NCI-H1092 (cell line): Measurements from ENCODE around the gene TMEM107.
A peak's percentile ranks its signal among the peaks of the same experiment; 100 is the strongest.
"Not testable (repeated sequence)": the region's sequence is repeated elsewhere in the genome, so short reads cannot be mapped to it uniquely, and the experiment has no call there.

Experiments used
- DNase-seq: peaks from one replicate; lab custom pipeline; 2025; lab: John Stamatoyannopoulos, UW

Gene TMEM107

GRCh38 chr17:8176197-8176940 is at the start of gene TMEM107:
Gene TMEM107 (minus strand): TSS chr17:8176380. CDS start chr17:8176286, 94 bp downstream.
- DNase-seq: peak; percentile 71

GRCh38 chr17:8224891-8225812 is 49.0 kb upstream of the TMEM107 start:
- no peak for DNase-seq

GRCh38 chr17:8223356-8224126 is 47.4 kb upstream of the TMEM107 start:
- no peak for DNase-seq

- peak; percentile 69 for DNase-seq
Observed at GRCh38 chr17:8222630-8223355, 46.6 kb upstream of the TMEM107 start.

GRCh38 chr17:8222380-8222629 is 46.1 kb upstream of the TMEM107 start:
- DNase-seq: no peak

- peak; percentile 82 for DNase-seq
Observed at GRCh38 chr17:8221663-8222379, 45.6 kb upstream of the TMEM107 start.

GRCh38 chr17:8220783-8221662 is 44.8 kb upstream of the TMEM107 start:
- DNase-seq: peak; percentile 84

- DNase-seq: not testable (repeated sequence)
Observed at GRCh38 chr17:8214000-8214399, 37.8 kb upstream of the TMEM107 start.

- no peak for DNase-seq
Observed at GRCh38 chr17:8212312-8213180, 36.4 kb upstream of the TMEM107 start.

GRCh38 chr17:8210761-8211458 is 34.7 kb upstream of the TMEM107 start:
- no peak for DNase-seq

GRCh38 chr17:8209907-8210760 is 34.0 kb upstream of the TMEM107 start, which contains the start of gene AURKB:
Gene AURKB (minus strand): TSS chr17:8210575. CDS start chr17:8210224, 351 bp downstream.
- peak; percentile 91 for DNase-seq

- DNase-seq: no peak
Observed at GRCh38 chr17:8206536-8206935, 30.4 kb upstream of the TMEM107 start.

- DNase-seq: no peak
Observed at GRCh38 chr17:8204761-8205555, 28.8 kb upstream of the TMEM107 start.

- DNase-seq: no peak
Observed at GRCh38 chr17:8192070-8192815, 16.1 kb upstream of the TMEM107 start.

- DNase-seq: no peak
Observed at GRCh38 chr17:8190506-8190905, 14.3 kb upstream of the TMEM107 start.
